ENCODE results near the gene SMG9.

DNA sequence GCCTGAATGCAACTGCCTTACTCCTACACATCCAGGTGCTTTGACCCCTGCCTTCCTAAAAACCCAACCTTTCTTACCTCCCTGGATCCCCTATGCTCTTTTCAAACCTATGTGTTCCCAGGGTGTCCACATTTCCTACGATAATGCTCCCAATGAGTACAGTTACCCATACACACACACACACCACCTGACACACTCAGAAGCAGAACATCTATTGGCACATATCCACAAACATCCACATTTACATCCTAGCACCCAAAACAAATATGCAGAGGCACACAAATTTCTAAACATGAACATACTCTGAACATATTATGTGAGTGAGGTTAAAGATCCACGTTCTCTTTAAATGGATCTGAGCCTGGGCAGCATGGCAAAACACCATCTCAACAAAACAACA is 62.4 kb downstream of the SMG9 start:
- TF ChIP-seq, protein P1, sequence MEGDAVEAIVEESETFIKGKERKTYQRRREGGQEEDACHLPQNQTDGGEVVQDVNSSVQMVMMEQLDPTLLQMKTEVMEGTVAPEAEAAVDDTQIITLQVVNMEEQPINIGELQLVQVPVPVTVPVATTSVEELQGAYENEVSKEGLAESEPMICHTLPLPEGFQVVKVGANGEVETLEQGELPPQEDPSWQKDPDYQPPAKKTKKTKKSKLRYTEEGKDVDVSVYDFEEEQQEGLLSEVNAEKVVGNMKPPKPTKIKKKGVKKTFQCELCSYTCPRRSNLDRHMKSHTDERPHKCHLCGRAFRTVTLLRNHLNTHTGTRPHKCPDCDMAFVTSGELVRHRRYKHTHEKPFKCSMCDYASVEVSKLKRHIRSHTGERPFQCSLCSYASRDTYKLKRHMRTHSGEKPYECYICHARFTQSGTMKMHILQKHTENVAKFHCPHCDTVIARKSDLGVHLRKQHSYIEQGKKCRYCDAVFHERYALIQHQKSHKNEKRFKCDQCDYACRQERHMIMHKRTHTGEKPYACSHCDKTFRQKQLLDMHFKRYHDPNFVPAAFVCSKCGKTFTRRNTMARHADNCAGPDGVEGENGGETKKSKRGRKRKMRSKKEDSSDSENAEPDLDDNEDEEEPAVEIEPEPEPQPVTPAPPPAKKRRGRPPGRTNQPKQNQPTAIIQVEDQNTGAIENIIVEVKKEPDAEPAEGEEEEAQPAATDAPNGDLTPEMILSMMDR (IDR thresholded peaks at IDR 0.05) = no peak
- TF ChIP-seq, protein P2, sequence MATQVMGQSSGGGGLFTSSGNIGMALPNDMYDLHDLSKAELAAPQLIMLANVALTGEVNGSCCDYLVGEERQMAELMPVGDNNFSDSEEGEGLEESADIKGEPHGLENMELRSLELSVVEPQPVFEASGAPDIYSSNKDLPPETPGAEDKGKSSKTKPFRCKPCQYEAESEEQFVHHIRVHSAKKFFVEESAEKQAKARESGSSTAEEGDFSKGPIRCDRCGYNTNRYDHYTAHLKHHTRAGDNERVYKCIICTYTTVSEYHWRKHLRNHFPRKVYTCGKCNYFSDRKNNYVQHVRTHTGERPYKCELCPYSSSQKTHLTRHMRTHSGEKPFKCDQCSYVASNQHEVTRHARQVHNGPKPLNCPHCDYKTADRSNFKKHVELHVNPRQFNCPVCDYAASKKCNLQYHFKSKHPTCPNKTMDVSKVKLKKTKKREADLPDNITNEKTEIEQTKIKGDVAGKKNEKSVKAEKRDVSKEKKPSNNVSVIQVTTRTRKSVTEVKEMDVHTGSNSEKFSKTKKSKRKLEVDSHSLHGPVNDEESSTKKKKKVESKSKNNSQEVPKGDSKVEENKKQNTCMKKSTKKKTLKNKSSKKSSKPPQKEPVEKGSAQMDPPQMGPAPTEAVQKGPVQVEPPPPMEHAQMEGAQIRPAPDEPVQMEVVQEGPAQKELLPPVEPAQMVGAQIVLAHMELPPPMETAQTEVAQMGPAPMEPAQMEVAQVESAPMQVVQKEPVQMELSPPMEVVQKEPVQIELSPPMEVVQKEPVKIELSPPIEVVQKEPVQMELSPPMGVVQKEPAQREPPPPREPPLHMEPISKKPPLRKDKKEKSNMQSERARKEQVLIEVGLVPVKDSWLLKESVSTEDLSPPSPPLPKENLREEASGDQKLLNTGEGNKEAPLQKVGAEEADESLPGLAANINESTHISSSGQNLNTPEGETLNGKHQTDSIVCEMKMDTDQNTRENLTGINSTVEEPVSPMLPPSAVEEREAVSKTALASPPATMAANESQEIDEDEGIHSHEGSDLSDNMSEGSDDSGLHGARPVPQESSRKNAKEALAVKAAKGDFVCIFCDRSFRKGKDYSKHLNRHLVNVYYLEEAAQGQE (IDR thresholded peaks at IDR 0.05; ENCODE audit: insufficient read depth in 1 of 2, low read depth in 2 of 2, low read length in 1 of 2) = no peak
- TF ChIP-seq TCF7L2 (IDR thresholded peaks at IDR 0.05; ENCODE audit: low read depth, low read length) (no peak), SIN3A (IDR thresholded peaks at IDR 0.05; ENCODE audit: borderline replicate concordance, insufficient read depth, low read depth, low read length) (no peak)
